Astrocyte (in vitro differentiated cells and primary cell): ENCODE results near the gene AFG1L. TPM values are rescaled to one million over a fixed set of nuclear protein-coding genes. Genes with fewer than 3 reads are reported as not detected.

Source experiments
- DNase-seq: peaks from one replicate; pipeline ENCODE4 v3.0.0-alpha.2; 2010; ENCODE audit warnings: low read depth
- FAIRE-seq: peaks from 2 replicates; lab custom pipeline; 2011; peaks lifted over from hg19 to GRCh38; lab: Jason Lieb, UNC
- H2AFZ ChIP-seq: 2 replicates; pipeline ENCODE4 v1.6.0; 2012; ENCODE audit warnings: low read depth, low read length, inconsistent platforms
- H3K27ac ChIP-seq: 2 replicates; pipeline ENCODE4 v1.5.1; 2011; ENCODE audit warnings: low read depth, low read length, inconsistent platforms
- H3K27me3 ChIP-seq: 2 replicates; pipeline ENCODE4 v1.6.0; 2011; ENCODE audit warnings: low read length, inconsistent platforms; ENCODE audit not compliant: insufficient read depth
- H3K36me3 ChIP-seq: 2 replicates; pipeline ENCODE4 v1.5.1; 2011; ENCODE audit warnings: low read length, inconsistent platforms; ENCODE audit not compliant: insufficient read depth
- H3K4me1 ChIP-seq: 2 replicates; pipeline ENCODE4 v1.5.1; 2011; ENCODE audit warnings: low read length, inconsistent platforms; ENCODE audit not compliant: insufficient read depth
- H3K4me2 ChIP-seq: 2 replicates; pipeline ENCODE4 v1.6.0; 2012; ENCODE audit warnings: low read length, inconsistent platforms
- H3K4me3 ChIP-seq: 2 replicates; pipeline ENCODE4 v1.5.1; 2011; ENCODE audit warnings: low read depth, mild to moderate bottlenecking, low read length, inconsistent platforms; ENCODE audit not compliant: insufficient read depth
- H3K79me2 ChIP-seq: 2 replicates; pipeline ENCODE4 v1.6.0; 2012; ENCODE audit warnings: mild to moderate bottlenecking, low read length, inconsistent platforms; ENCODE audit not compliant: insufficient read depth
- H3K9ac ChIP-seq: 2 replicates; pipeline ENCODE4 v1.6.0; 2012; ENCODE audit warnings: mild to moderate bottlenecking, low read length, inconsistent platforms
- H3K9me3 ChIP-seq: 2 replicates; pipeline ENCODE4 v1.5.1; 2012; ENCODE audit warnings: low read depth, mild to moderate bottlenecking, low read length, inconsistent platforms; ENCODE audit not compliant: insufficient read depth
- H4K20me1 ChIP-seq: 2 replicates; pipeline ENCODE4 v1.6.0; 2012; ENCODE audit warnings: low read length, inconsistent platforms; ENCODE audit not compliant: insufficient read depth
- H3K27ac Mint-ChIP-seq: one replicate; pipeline ENCODE4 v1.8.0; 2021; ENCODE audit warnings: mild to moderate bottlenecking, mixed read lengths; ENCODE audit not compliant: unreplicated experiment
- H3K27me3 Mint-ChIP-seq: one replicate; pipeline ENCODE4 v1.8.0; 2021; ENCODE audit warnings: low read depth, mixed read lengths; ENCODE audit not compliant: unreplicated experiment
- H3K36me3 Mint-ChIP-seq: one replicate; pipeline ENCODE4 v1.8.0; 2021; ENCODE audit warnings: low read depth, mixed read lengths; ENCODE audit not compliant: unreplicated experiment
- H3K4me1 Mint-ChIP-seq: one replicate; pipeline ENCODE4 v1.8.0; 2021; ENCODE audit warnings: low read depth, mixed read lengths; ENCODE audit not compliant: unreplicated experiment
- H3K4me3 Mint-ChIP-seq: one replicate; pipeline ENCODE4 v1.8.0; 2021; ENCODE audit warnings: mild to moderate bottlenecking, moderate library complexity, mixed read lengths; ENCODE audit not compliant: unreplicated experiment
- H3K9me3 Mint-ChIP-seq: one replicate; pipeline ENCODE4 v1.8.0; 2021; ENCODE audit warnings: mild to moderate bottlenecking, mixed read lengths; ENCODE audit not compliant: unreplicated experiment
- CTCF ChIP-seq: IDR thresholded peaks from 2 replicates; pipeline ENCODE4 v1.5.1; 2011; ENCODE audit warnings: low read depth, mild to moderate bottlenecking, inconsistent platforms, low read length, moderate library complexity; ENCODE audit not compliant: insufficient read depth
- EZH2 ChIP-seq: IDR thresholded peaks from 2 replicates; pipeline ENCODE4 v1.6.1; 2012; ENCODE audit warnings: mild to moderate bottlenecking, low read length, inconsistent platforms; ENCODE audit not compliant: insufficient read depth
- total RNA-seq: library from RNA; stranded (reverse); gene quantifications from 2 replicates; pipeline ENCODE4 v1.2.1, GENCODE V29; 2021

AFG1L gene
- total RNA-seq, 1 donor from 2014 or later = 7.9 TPM

GRCh38 chr6:108253241-108253640 lies 41.6 kb upstream of the AFG1L start:
- Mint-ChIP-seq H3K27ac (no peak overlapping the region), H3K9me3 (no peaks in the 10 kb centered on the region), H3K4me3 (no peak overlapping the region), H3K27me3 (no peaks in the 10 kb centered on the region), H3K4me1 (peaks cover 12% of the 10 kb centered on the region), H3K36me3 (peaks cover 12% of the 10 kb centered on the region)
- H3K9me3 ChIP-seq = no peaks in the 10 kb centered on the region
- H3K4me3 ChIP-seq = no peak overlapping the region
- peaks cover 89% of the 10 kb centered on the region for H4K20me1 ChIP-seq
- H3K27me3 ChIP-seq = no peaks in the 10 kb centered on the region
- H3K36me3 ChIP-seq = peaks cover 4% of the 10 kb centered on the region
- FAIRE-seq = no peak
- H3K27ac ChIP-seq = no peak overlapping the region
- TF ChIP-seq CTCF = no peak
- TF ChIP-seq EZH2 = no peak
- no peak for DNase-seq
- no peak overlapping the region for H2AFZ ChIP-seq
- no peak overlapping the region for H3K9ac ChIP-seq
- H3K79me2 ChIP-seq = peaks cover 96% of the 10 kb centered on the region
- no peaks in the 10 kb centered on the region for H3K4me1 ChIP-seq
- H3K4me2 ChIP-seq = no peak overlapping the region

DNA sequence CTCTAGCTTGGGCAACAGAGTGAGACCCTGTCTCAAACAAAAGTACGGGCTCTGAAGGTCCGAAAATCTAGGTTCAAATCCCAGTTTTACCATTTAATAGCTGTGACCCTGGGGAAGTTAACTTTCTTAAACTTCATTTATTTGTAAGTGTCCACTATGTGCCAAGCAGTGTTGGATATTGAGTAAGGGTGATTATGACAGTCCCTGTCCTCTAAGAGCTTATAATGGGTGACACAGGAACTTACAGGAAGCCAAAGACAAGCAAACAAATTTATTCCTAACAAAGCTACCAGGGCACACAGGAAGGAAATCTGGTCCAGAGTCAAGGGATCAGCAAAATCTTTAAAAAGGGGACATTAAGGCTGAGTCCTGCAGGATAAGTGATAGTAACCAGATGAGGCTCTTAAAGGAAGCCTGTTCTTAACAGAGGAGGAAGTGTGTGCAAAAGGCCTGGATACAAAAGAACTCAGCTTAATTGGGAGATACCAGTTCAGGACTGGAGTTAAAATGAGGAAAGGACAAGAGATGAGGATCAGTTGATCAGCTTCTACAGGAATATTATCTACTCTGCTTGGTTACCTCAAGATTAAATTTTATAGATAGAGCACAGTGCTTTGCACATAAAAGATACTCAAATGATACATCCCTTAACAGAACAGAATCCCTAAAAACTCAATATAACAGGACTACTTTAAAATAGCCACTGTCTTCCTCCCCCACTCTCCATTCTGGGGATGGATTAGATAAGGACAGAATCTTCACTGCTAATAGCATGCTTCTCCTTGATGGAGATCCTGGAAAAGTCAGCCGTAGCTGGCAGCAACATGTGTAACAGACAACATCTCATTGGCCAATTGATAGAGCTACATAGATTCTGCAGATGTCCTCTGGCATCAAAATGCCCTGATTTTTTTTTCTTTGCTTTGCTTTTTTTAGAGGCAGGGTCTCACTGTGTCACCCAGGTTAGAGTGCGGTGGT lies 40.1 kb upstream of the AFG1L start:
- Histone ChIP-seq H3K36me3 (peaks cover 4% of the 10 kb centered on the region), H3K4me2 (no peak overlapping the region), H3K9ac (no peak overlapping the region), H3K27ac (no peak overlapping the region), H3K27me3 (no peaks in the 10 kb centered on the region), H4K20me1 (peaks cover 84% of the 10 kb centered on the region), H2AFZ (no peak overlapping the region), H3K9me3 (no peaks in the 10 kb centered on the region), H3K4me3 (no peak overlapping the region), H3K4me1 (no peaks in the 10 kb centered on the region), H3K79me2 (peaks cover 96% of the 10 kb centered on the region)
- Mint-ChIP-seq H3K27me3 (no peaks in the 10 kb centered on the region), H3K4me1 (peaks cover 15% of the 10 kb centered on the region), H3K9me3 (no peaks in the 10 kb centered on the region), H3K4me3 (peak overlapping the region; percentile 41), H3K36me3 (peaks cover 10% of the 10 kb centered on the region), H3K27ac (no peak overlapping the region)
- TF ChIP-seq EZH2 (no peak), CTCF (no peak)
- DNase-seq (no peak), FAIRE-seq (no peak)
